ENCODE results near the gene NSUN6.

Gene NSUN6

GRCh38 chr10:18651324-18652007, at the start of gene NSUN6:
Gene NSUN6, minus strand, starts transcription at chr10:18651587. Its CDS starts 384 bp downstream, at chr10:18651203.
- Mint-ChIP-seq H3K4me1 (peaks cover 28% of the 10 kb centered on the region), H3K4me3 (peak within 1 kb of the TSS; percentile 89), H3K36me3 (peaks cover 17% of the 10 kb centered on the region), H3K27ac (peak within 1 kb of the TSS; percentile 96), H3K9me3 (no peaks in the 10 kb centered on the region)
- peak; percentile 79 to 97 for DNase-seq (ENCODE audit: low spot score in 2 of 2)
- peak; percentile 95 for ATAC-seq

- H3K4me3 Mint-ChIP-seq: no peak overlapping the region
- no peak for DNase-seq (ENCODE audit: low spot score in 2 of 2)
- ATAC-seq: peak; percentile 61
- no peak overlapping the region for H3K27ac Mint-ChIP-seq
- peaks cover 10% of the 10 kb centered on the region for H3K4me1 Mint-ChIP-seq
- H3K36me3 Mint-ChIP-seq: no peaks in the 10 kb centered on the region
- H3K9me3 Mint-ChIP-seq: no peaks in the 10 kb centered on the region
Measured at GRCh38 chr10:18699849-18700840, 48.8 kb upstream of the NSUN6 start.

- Mint-ChIP-seq H3K36me3 (no peaks in the 10 kb centered on the region), H3K4me3 (no peak overlapping the region), H3K27ac (no peak overlapping the region), H3K4me1 (no peaks in the 10 kb centered on the region), H3K9me3 (no peaks in the 10 kb centered on the region)
- DNase-seq (ENCODE audit: low spot score in 2 of 2): no peak
- no peak for ATAC-seq
Measured at GRCh38 chr10:18690541-18690940, 39.2 kb upstream of the NSUN6 start.

GRCh38 chr10:18689498-18689897, 38.1 kb upstream of the NSUN6 start:
- no peak for ATAC-seq
- H3K9me3 Mint-ChIP-seq: no peaks in the 10 kb centered on the region
- no peak overlapping the region for H3K4me3 Mint-ChIP-seq
- H3K27ac Mint-ChIP-seq: no peak overlapping the region
- H3K36me3 Mint-ChIP-seq: no peaks in the 10 kb centered on the region
- DNase-seq (ENCODE audit: low spot score in 2 of 2): no peak
- peaks cover 7% of the 10 kb centered on the region for H3K4me1 Mint-ChIP-seq

- Mint-ChIP-seq H3K4me3 (no peak overlapping the region), H3K4me1 (peaks cover 20% of the 10 kb centered on the region), H3K9me3 (no peaks in the 10 kb centered on the region), H3K27ac (no peak overlapping the region), H3K36me3 (no peaks in the 10 kb centered on the region)
- no peak for ATAC-seq
- no peak for DNase-seq (ENCODE audit: low spot score in 2 of 2)
Measured at GRCh38 chr10:18687706-18688105, 36.3 kb upstream of the NSUN6 start.

GRCh38 chr10:18687195-18687594, 35.8 kb upstream of the NSUN6 start:
- Mint-ChIP-seq H3K27ac (no peak overlapping the region), H3K9me3 (no peaks in the 10 kb centered on the region), H3K36me3 (no peaks in the 10 kb centered on the region), H3K4me3 (no peak overlapping the region), H3K4me1 (peaks cover 20% of the 10 kb centered on the region)
- peak; percentile 37 for ATAC-seq
- DNase-seq (ENCODE audit: low spot score in 2 of 2): no peak

GRCh38 chr10:18685555-18685954, 34.2 kb upstream of the NSUN6 start:
- Mint-ChIP-seq H3K9me3 (no peaks in the 10 kb centered on the region), H3K4me3 (no peak overlapping the region), H3K4me1 (peaks cover 20% of the 10 kb centered on the region), H3K36me3 (peaks cover 6% of the 10 kb centered on the region), H3K27ac (no peak overlapping the region)
- ATAC-seq: no peak
- DNase-seq (ENCODE audit: low spot score in 2 of 2): no peak

- Mint-ChIP-seq H3K4me3 (no peak overlapping the region), H3K27ac (no peak overlapping the region), H3K9me3 (no peaks in the 10 kb centered on the region), H3K4me1 (peaks cover 20% of the 10 kb centered on the region), H3K36me3 (peaks cover 6% of the 10 kb centered on the region)
- ATAC-seq: peak; percentile 66
- no peak for DNase-seq (ENCODE audit: low spot score in 2 of 2)
Measured at GRCh38 chr10:18684953-18685352, 33.6 kb upstream of the NSUN6 start.

GRCh38 chr10:18684416-18684815, 33.0 kb upstream of the NSUN6 start:
- H3K27ac Mint-ChIP-seq: no peak overlapping the region
- DNase-seq (ENCODE audit: low spot score in 2 of 2) (no peak), ATAC-seq (no peak)
- H3K36me3 Mint-ChIP-seq: peaks cover 6% of the 10 kb centered on the region
- H3K4me3 Mint-ChIP-seq: no peak overlapping the region
- H3K9me3 Mint-ChIP-seq: no peaks in the 10 kb centered on the region
- peaks cover 20% of the 10 kb centered on the region for H3K4me1 Mint-ChIP-seq

GRCh38 chr10:18683427-18683826, 32.0 kb upstream of the NSUN6 start:
- H3K9me3 Mint-ChIP-seq: no peaks in the 10 kb centered on the region
- no peak overlapping the region for H3K4me3 Mint-ChIP-seq
- peaks cover 16% of the 10 kb centered on the region for H3K36me3 Mint-ChIP-seq
- ATAC-seq (peak; percentile 67), DNase-seq (ENCODE audit: low spot score in 2 of 2) (no peak)
- H3K4me1 Mint-ChIP-seq: peaks cover 20% of the 10 kb centered on the region
- no peak overlapping the region for H3K27ac Mint-ChIP-seq

GRCh38 chr10:18681971-18682411, 30.6 kb upstream of the NSUN6 start:
- no peak for ATAC-seq
- Mint-ChIP-seq H3K36me3 (peaks cover 26% of the 10 kb centered on the region), H3K4me3 (no peak overlapping the region), H3K9me3 (no peaks in the 10 kb centered on the region), H3K27ac (peak overlapping the region; percentile 43), H3K4me1 (peaks cover 20% of the 10 kb centered on the region)
- no peak for DNase-seq (ENCODE audit: low spot score in 2 of 2)

- peak overlapping the region; percentile 43 for H3K27ac Mint-ChIP-seq
Measured at GRCh38 chr10:18681366-18681765, 30.0 kb upstream of the NSUN6 start.

GRCh38 chr10:18680754-18681153, 29.4 kb upstream of the NSUN6 start:
- Mint-ChIP-seq H3K27ac (no peak overlapping the region), H3K4me1 (peaks cover 20% of the 10 kb centered on the region), H3K36me3 (peaks cover 38% of the 10 kb centered on the region), H3K9me3 (no peaks in the 10 kb centered on the region), H3K4me3 (no peak overlapping the region)
- DNase-seq (ENCODE audit: low spot score in 2 of 2) (no peak), ATAC-seq (no peak)

More at GRCh38 chr10:18681366-18681765, 30.0 kb upstream of the NSUN6 start:
- peaks cover 20% of the 10 kb centered on the region for H3K4me1 Mint-ChIP-seq
- H3K4me3 Mint-ChIP-seq: no peak overlapping the region
- DNase-seq (ENCODE audit: low spot score in 2 of 2): no peak
- no peaks in the 10 kb centered on the region for H3K9me3 Mint-ChIP-seq
- H3K36me3 Mint-ChIP-seq: peaks cover 32% of the 10 kb centered on the region
- no peak for ATAC-seq

GRCh38 chr10:18675086-18675801, 23.9 kb upstream of the NSUN6 start:
- no peak overlapping the region for H3K27ac Mint-ChIP-seq
- no peaks in the 10 kb centered on the region for H3K4me1 Mint-ChIP-seq
- DNase-seq (ENCODE audit: low spot score in 2 of 2): no peak
- no peak for ATAC-seq
- H3K9me3 Mint-ChIP-seq: no peaks in the 10 kb centered on the region
- peaks cover 87% of the 10 kb centered on the region for H3K36me3 Mint-ChIP-seq
- H3K4me3 Mint-ChIP-seq: no peak overlapping the region

GRCh38 chr10:18668026-18668425, 16.6 kb upstream of the NSUN6 start:
- Mint-ChIP-seq H3K4me3 (no peak overlapping the region), H3K36me3 (peaks cover 100% of the 10 kb centered on the region), H3K27ac (no peak overlapping the region), H3K4me1 (peaks cover 29% of the 10 kb centered on the region), H3K9me3 (no peaks in the 10 kb centered on the region)
- ATAC-seq (no peak), DNase-seq (ENCODE audit: low spot score in 2 of 2) (no peak)

Data from stimulated activated effector memory CD8-positive, alpha-beta T cell treated with anti-CD3 and anti-CD28 coated beads, Interleukin-12 subunit alpha, Interleukin-12 subunit beta, amount 100 ng/mL, for 72 hours (primary cell).